Activated CD8-positive, alpha-beta memory T cell treated with anti-CD3 and anti-CD28 coated beads, Interleukin-2, amount 50 U/mL, for 4 hours (primary cell): ENCODE measurements around the gene RAD23A.
"Not testable (repeated sequence)": the region's sequence is repeated elsewhere in the genome, so short reads cannot be mapped to it uniquely, and the experiment has no call there.

Experiments used
- DNase-seq: peaks from one replicate; pipeline ENCODE4 v3.0.0-alpha.2; 2020

The RAD23A gene

DNA sequence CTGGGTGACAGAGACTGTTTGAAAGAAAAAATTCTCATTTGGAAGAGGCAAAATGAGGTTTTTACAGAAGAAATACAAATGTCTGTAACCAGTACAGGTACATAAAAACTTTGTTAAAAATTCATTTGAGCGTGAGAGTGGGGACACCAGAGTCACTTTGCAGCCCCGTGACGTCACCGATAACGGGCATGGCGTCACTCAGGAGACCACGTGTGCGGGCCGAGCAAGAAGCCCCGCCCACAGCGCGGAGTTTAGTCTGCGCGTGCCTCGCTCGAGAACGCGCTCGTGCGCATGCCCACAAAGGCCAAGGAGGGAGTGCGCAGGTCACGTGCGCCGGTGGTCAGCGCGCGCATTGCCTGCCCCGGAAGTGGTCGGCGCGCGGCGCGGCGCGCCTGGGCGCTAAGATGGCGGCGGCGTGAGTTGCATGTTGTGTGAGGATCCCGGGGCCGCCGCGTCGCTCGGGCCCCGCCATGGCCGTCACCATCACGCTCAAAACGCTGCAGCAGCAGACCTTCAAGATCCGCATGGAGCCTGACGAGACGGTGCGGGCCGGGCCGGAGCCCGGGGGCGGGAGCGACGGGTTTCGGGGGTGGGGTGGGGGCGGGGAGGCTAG is at the start of gene RAD23A:
RAD23A (plus strand) TSS at position 384 of the 613 bp plus-strand sequence; CDS start at position 471, 87 bp downstream.
- peak; percentile 99 for DNase-seq

DNA sequence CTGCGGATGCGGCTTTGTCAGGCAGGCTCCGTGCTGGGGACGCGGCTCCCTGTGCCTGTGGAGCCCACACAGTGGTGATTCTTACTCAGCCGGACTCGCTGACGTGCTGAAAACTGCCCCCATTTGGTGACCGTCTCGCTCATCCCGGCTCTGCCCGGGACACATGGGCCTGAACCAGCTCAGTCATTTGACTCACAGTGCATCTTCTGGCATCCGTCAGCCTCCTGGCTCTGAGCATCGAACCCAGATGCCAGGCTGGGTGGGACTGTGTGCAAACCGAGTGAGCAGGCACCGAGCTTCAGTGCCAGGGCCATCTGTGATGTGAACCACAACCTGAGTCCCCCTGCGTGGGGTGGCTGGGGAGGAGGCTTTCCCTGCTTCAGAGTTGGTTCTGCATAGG is 49.2 kb upstream of the RAD23A start:
- no peak for DNase-seq

DNA sequence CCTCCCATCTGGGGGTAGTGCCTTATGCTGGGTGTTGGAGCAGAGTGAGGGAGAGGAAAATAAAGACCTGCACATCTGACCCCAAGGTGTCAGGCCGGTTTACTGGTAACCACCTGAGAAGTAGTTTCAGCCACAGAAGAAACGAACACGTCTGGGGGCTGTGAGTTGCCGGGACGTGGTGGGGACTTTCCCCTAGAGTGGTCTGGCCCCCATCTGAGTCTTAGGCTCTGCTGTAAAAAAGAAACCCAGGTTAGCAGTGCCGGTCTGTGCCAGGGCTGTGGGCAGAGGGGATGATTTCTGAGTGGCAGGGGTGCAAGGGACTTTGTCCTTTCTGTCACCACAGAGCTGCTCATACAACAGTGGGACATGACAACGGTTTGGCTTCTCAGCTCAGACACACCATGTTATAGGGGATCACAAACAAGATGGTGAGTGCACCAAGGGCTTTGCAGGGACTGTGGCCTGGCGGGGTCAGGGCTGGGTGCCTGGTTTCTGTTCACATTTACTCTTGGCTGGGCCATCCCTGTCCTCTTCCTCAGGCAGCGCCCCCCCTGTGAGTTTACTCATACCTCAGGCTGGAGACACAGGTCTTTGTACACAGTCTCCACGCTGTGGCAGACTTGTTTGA is 45.7 kb upstream of the RAD23A start:
- no peak for DNase-seq

DNA sequence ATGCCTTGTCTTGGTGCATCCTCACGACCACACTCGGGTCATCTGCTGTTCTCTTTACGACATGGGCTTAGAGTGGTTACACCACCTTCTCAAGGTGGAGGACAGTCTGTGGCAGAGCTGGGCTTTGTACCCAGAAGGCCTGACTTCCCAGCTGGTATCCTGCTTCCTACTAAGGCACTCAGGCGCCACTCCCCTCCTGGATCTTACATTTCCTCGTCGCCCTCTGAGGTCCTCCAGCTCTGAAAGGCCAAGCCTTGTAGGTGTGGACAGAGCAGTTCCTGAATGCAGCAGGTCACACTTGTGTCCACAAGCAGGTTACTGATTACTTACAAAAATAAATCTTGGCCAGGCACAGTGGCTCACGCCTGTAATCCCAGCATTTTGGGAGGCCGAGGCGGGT is 38.5 kb upstream of the RAD23A start:
- no peak for DNase-seq

DNA sequence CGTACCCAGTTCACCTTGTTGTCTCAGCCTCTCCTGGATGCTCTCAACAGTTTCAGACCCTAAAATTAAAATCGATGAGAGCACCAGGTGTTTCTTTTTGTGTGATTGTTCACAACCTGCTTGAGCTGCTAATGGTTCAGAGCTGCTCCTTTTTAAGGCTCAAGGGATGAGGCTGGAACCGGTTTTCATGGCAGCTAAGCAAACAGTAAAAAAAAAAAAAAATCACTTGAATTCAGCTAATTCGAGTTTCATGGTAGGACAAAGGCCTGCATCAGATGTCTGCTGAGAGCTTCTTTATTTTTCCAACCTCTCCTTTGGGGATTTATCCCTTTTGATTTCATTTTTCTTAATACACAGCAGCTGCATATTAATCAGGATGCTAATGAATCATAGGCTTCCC is 33.1 kb upstream of the RAD23A start:
- no peak for DNase-seq

DNA sequence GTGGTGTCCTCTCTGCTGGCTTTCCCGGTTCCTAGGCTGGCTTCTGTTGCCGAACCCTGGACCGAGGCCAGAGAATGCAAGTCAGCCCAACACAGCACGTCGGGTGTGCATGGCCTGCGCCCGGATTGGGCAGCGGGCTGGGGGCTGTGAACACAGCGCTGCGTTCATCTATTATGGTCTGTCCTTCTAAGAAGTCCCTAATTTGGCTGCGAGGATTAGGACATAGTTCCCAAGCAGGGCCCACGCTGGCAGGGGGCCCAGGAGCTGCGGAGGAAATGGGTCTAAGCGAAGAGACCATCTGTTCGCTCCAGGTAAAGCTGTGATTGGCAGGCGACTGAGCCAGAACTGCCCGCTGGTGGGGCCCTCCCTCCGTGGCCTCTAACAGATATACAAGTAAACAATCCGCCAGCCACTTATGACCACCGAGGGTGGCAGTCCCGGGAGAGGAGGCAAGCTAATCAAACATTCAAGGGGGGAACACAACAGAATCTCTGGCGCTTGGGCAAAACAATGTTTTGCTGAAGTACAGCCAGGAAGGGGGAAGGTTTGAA is 32.6 kb upstream of the RAD23A start:
- DNase-seq: no peak

DNA sequence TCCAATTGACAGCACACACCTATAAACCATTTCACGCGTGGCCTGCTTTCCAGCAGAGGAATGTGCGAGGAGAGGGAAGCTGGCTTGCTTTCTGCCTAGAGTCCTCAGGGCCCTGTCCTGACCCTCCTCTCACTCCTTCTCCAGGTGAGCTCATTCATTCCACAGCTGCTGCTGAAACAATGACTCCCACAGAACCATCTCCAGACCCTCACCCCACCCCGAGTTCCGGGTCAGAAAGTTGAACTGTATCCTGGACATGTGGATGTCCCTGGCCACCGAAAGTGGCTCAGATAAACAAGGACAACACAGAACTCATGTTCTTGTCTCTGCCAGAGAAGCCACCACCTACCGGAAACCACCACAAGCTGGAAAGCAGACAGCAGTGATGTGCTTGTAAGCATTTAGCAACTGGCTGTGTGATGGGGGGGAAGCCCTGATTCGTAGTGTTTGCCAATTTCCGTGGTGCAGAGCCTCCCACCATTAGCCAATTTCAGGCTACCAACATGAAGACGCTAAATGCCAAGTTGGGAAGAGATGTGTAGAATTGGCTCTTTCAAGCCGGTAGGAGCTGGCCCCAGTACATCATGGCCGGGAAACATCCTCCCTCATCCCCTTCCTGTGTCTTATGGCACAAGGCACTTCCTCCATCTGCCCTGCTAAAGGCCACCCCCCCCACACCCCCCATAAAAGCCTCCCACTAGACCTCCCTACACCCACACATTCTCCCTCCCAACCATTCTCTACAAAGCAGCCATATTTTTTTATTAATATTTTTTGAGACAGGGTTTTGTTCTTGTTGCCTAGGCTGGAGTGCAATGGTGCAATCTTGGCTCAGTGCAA is 31.6 kb upstream of the RAD23A start:
- DNase-seq: peak; percentile 47

DNA sequence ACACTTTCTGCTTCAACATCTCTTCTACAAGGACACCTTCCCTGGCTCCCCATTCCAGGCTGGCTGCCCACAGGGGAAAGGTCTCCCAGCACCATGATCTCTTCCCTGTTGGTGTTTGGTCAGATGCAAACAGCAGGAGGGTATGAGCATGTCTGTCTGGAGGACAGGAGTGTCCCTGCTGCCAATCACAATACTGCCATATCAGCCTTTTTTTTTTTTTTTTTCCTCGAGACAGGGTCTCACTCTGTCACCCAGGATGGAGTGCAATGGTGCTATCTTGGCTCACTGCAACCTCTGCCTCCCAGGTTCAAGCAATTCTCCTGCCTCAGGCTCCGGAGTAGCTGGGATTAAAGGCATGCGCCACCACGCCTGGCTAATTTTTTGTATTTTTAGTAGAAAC is 29.8 kb upstream of the RAD23A start:
- not testable (repeated sequence) for DNase-seq

DNA sequence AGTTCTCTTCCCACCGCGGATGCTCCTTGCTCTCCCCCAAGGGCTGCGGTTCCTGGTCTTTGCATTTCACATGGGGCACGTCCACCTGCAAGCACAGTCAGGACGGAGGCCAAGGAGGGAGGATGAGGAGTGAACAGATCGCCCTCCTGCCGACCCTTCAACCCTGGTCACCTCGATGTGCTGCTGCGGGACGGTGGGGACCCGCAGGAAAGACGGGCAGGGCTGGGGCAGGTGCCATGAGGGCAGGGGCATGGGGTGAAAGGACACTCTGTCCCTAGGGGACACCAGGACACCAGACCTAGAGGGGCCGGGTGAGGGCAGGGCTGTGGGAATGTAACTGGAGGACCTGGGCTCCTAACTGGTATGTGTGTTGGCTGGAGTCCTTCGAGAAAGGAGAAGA is 27.4 kb upstream of the RAD23A start:
- DNase-seq: no peak

DNA sequence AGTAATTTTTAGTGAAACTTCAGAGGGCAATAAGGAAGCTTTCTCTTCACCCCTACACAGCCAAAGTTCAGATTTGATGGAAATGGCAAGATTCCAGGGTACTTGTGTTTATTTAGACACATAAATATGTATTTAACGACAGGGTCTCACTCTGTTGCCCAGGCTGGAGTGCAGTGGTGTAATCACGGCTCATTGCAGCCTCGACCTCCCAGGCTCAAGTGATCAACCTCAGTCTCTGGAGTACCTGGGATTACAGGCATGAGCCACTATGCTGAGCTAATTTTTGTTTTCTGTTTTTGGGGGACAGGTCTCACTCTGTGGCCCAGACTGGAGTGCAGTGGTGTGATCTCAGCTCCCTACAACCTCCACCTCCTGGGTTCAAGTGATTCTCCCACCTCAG is 24.6 kb upstream of the RAD23A start:
- DNase-seq: no peak

DNA sequence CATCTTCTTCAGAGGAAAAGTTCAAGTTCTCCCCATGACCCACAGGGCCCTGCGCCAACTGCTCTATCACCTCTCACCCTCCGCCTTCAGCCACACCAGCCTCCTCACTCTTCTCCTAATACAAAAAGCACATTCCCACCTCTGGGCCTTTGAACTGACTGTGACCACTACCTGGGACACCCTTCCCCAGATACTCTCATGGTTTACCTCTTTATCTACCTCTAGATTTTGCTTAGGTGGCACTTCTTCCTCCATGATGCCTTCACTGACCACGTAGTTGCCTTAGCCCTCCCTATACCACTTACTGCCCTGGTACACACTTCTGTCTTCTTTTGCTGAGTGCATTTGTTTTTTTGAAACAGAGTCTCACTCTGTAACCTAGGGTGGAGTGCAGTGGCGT is 22.7 kb upstream of the RAD23A start:
- DNase-seq: no peak

DNA sequence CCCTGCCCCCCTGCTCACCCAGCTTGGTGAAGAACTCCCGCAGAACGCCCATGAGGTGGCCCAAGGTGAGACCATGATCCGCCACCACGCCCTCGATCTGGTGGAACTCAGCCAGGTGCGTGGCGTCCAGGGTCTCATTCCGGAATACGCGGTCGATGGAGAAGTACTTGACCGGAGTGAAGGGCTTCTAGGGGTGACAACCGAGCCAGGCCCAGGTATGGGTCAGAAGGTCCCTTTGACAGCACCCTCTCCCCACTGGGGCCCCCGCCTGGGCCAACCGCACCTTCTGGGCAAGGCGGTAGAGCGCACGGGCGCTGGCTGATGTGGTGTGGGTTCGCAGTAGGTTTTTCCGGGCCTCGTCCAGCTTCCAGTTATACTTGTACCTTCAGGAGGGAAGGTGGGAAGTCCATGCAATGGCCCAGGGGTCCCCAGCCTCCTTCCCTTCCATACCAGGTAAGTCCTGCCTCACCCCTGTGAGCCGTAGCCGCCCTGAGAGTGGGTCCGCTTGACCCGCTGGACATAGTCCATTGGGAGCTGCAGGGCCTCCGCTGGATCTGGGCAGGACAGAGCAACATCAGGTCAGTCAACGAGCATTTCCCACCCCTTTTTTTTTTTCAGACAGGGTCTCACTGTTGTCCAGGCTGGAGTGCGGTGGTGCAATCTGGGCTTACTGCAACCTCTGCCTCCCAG is 20.9 kb upstream of the RAD23A start:
- DNase-seq: no peak

DNA sequence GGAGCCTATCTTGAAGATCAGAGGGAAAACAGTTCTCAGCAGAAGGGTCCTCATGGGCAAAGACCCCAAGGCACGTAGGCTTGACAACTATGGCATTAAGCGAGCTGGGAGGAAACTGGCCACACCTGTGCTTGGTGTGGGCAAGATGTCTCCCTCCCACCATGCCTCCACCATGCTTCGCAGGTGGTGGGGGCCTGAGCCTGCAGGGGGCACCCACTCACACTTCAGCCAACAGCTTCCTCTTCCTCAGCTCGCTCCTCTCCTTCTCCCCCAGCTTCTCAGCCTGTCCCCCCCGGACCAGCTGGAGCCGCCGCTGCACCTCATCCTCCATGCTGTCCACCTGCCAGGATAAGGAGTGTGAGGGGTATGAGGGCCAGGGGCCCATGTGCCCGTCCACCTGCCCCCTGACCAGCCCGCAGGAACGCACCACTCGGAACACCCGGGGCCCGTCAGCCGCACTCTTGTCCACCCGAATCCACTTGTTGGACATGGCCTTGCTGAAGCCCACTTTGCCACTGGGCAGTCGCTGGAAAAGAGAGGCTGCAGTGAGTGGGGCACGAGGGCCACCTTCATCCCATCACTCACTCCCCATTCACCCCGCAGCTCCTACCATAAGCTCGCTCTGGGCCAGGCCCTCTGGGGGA is 15.5 kb upstream of the RAD23A start:
- no peak for DNase-seq

DNA sequence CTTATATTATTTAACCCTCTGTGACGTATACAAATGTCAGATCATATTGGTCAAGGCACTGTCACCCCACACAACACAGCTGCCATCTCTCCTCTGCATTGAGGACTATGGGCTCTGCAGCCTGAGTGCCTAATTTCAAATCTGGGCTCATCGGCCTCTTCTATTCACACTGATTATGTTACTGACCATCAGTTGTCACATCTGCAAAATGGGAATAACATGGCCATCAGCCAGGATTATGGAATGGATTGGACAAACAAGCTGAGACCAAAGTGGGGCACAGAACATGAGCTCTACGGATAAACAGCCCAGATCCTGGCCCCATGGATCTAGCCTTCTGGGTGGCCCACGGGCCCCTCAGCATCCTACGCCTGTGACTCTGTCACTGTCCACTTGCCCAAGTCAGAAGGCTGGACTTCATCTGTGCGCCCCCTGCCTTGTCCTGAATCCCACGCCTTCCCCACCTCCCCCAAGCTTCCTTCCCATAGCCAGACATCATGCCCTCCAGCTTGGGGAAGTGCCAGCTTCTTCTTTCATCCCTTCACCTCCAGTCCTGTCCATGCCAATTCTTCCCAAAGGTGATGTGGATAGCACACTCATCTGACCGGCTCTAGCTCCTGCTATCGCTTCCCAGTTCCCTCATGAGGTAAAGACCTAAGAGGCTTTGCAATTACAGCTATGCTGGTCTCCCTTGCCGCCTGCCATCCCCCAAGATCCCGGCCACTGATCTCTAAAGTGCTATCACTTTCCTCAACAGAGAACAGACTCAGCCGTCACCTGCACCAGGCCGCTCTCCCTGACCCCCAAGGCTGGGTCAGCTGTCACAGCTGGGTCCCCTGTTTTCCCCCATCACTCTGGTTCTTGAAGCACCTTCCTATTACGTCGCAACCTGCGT is 13.0 kb upstream of the RAD23A start:
- DNase-seq: no peak

DNA sequence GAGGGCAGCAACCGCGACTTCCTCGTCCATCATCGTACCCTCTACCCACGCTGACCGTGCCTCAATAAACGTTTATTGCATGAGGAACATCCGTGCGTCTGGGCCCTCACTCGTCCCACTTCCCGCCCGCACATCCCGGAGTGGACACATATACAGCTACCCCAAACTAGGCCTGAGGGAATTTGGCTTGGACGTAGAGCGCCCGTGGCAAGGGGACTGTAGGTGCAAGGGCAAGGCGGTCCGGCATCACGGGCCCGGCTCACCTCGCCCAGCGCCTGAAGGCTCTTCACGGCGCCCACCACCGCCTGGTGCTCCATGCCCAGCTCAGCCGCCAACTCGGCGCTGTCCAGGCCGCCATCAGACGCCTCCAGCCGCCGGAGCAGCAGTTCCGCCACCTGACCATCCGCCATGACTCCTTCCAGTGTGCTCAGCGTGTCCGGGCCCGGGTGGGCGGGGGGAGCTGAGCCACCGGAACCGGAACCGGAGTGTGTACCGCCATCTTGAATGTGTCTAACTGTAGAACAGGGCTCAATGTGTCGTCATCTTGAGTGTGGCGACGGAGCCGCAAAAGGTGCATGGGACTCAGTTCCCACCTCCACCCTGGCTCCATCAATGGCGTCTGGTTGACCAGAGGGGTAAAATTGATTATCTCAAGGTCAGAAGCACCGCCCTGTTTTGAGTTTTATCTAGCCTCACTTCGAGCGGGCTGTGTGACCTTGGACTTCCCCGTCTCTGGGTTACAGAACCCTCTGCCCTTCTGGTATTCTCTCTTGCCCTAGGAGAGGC is 12.2 kb upstream of the RAD23A start, which contains the start of gene FARSA:
FARSA (minus strand) TSS at position 425 of the 786 bp plus-strand sequence; CDS start at position 410, 15 bp downstream.
- peak; percentile 83 for DNase-seq

DNA sequence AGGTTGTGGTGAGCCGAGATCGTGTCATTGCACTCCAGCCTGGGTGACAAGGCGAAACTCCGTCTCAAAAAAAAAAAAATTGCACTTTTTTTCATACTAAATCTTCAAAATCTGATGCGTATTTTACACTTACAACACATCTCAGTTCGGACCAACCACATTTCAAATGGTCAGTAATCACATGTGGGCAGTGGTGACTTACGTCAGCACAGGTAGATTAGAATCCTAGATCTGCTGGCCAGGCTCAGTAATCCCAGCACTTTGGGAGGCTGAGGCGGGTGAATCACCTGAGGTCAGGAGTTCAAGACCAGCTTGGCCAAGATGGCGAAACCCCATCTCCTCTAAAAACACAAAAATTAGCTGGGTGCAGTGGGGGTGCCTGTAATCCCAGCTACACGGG is 10.6 kb upstream of the RAD23A start:
- DNase-seq: no peak

DNA sequence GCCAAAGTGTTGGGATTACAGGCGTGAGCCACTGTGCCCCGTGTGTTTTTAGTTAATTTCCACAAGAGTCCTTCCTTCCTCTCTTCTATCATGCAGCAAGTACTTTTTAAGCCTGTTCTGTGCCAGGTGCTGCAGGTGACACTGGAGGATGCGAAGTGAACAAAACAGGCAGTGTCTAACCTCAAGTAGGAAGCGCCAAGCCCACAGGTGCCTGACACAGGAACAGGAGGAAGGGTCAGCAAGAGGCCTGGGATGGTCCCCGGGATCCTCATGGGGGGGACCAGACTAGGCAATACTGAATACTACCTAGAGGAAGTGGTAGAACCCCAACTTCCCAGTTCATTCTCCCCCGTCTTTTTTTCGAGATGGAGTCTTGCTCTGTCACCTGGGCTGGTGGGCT is 9.1 kb upstream of the RAD23A start:
- DNase-seq: no peak

DNA sequence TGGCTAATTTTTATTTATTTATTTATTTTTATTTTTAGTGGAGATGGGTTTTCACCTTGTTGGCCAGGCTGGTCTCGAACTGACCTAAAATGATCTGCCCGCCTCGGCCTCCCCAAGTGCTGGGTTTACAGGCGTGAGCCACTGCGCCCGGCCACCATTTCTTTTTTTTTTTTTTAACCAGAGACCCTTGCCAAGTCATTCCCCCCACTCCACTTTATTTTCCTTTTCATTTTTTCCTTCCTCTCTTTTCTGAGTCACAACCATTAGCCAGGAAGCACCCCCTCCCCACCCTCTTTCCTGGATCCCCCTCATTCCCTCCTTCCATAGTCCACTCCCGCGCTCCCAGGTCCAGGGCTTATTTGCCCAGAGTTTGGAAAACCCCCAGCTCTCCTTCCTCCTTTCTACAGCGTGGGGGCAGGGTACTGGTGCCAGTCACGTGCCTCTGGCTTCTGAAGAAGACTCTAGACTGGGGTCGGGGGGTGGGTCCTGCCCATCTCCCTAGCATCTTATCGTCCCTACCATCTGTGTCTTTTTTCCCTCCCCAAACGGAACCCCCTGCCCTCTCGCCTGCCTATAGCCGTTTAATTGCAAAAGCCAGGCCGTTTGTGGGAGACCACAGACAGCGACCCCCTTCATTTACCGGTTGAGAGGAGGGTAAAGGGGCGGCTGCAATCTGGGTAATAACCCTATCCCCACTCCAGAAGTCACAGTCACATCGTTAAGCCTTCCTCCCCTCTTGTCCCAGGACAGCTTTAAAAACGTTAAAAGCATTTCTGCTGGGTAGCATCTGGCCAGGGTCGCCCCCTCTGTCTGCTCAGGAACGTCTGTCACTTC is 8.4 kb upstream of the RAD23A start:
- no peak for DNase-seq

DNA sequence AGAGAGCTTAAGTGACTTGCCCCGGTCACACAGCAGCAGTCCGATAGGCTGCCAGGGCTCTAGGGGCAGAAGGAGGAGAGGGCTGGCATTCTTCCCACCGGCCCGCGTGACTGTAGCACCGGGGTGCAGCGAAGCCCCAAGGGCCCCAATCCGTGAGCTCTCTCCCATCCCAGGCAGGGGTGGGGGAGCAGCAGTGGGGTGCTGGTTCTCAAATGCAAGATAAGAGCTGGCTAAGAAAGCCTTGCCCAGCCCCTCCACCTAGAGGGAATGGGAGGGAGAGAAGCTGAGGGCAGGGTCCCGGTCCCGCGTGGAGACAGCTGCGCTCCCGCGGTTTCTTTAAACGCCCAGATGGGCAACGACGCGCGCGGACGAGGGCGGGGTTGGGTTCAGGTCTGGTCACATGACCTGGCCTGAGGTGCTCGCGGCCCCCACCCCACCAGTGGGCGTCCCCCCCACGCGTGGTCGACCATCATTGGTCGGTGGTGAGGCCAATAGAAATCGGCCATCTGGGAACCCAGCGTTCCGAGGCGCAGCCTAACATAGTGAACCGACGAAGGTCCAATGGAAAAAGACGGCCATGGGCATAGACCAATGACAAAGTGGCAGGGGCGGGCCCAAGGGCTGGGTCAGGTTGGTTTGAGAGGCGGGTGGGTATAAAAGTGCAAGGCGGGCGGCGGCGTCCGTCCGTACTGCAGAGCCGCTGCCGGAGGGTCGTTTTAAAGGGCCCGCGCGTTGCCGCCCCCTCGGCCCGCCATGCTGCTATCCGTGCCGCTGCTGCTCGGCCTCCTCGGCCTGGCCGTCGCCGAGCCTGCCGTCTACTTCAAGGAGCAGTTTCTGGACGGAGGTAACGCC is 7.5 kb upstream of the RAD23A start, which contains the start of gene CALR:
CALR (plus strand) TSS at position 683 of the 852 bp plus-strand sequence; CDS start at position 754, 71 bp downstream.
- peak; percentile 98 for DNase-seq
